Natural killer cell (primary cell): ENCODE measurements around the gene MAST4. TPM values are rescaled to one million over a fixed set of nuclear protein-coding genes. Genes with fewer than 3 reads are reported as not detected.

ENCODE experiments used
- ATAC-seq, 3 donors: fragments of 150-1000 bp in 2 of 3; fragments of 200-7000 bp in 1 of 3; cut with Tn5 transposase; 1 replicate in 1 of 3; 2 replicates in 2 of 3; pipeline ENCODE4 v1.10.0; 2021; ENCODE audit warnings: mild to moderate bottlenecking in 2 of 3, moderate library complexity in 2 of 3
- DNase-seq, 2 donors: peaks; one replicate each; pipeline versions ENCODE4 v3.0.0 to v3.0.0-alpha.2; 2013 to 2021; ENCODE audit warnings: mixed read lengths in 1 of 2
- H3K27ac ChIP-seq: one replicate; pipeline ENCODE4 v1.5.1; 2013; ENCODE audit warnings: mild to moderate bottlenecking, low read length
- H3K27me3 ChIP-seq: one replicate; pipeline ENCODE4 v1.6.1; 2013; ENCODE audit warnings: low read length; ENCODE audit not compliant: control insufficient read depth, insufficient read depth
- H3K36me3 ChIP-seq: one replicate; pipeline ENCODE4 v1.6.1; 2013; ENCODE audit warnings: low read length; ENCODE audit not compliant: control insufficient read depth, insufficient read depth
- H3K4me1 ChIP-seq: one replicate; pipeline ENCODE4 v1.6.1; 2013; ENCODE audit warnings: low read length; ENCODE audit not compliant: control insufficient read depth, insufficient read depth
- H3K4me3 ChIP-seq: one replicate; pipeline ENCODE4 v1.5.1; 2013; ENCODE audit warnings: low read length
- H3K9me3 ChIP-seq: one replicate; pipeline ENCODE4 v1.6.1; 2013; ENCODE audit warnings: low read length; ENCODE audit not compliant: control insufficient read depth, insufficient read depth
- H3K27ac Mint-ChIP-seq, 2 donors: one replicate each; pipeline ENCODE4 v1.8.0; 2022; ENCODE audit warnings: mild to moderate bottlenecking in 2 of 2, mixed read lengths in 2 of 2, moderate library complexity in 1 of 2
- H3K27me3 Mint-ChIP-seq, 2 donors: one replicate each; pipeline ENCODE4 v1.8.0; 2022; ENCODE audit warnings: low read depth in 2 of 2, mixed read lengths in 2 of 2
- H3K36me3 Mint-ChIP-seq: one replicate; pipeline ENCODE4 v1.8.0; 2022; ENCODE audit warnings: mixed read lengths
- H3K4me1 Mint-ChIP-seq, 2 donors: one replicate each; pipeline ENCODE4 v1.8.0; 2022; ENCODE audit warnings: mixed read lengths in 2 of 2
- H3K4me3 Mint-ChIP-seq: one replicate; pipeline ENCODE4 v1.8.0; 2022; ENCODE audit warnings: mild to moderate bottlenecking, moderate library complexity, mixed read lengths
- H3K9me3 Mint-ChIP-seq, 2 donors: one replicate each; pipeline ENCODE4 v1.8.0; 2022; ENCODE audit warnings: mixed read lengths in 2 of 2
- CTCF ChIP-seq: fragments of 200-600 bp; IDR thresholded peaks from one replicate; pipeline ENCODE4 v1.8.0; 2022; ENCODE audit warnings: antibody characterized with exemption
- WGBS: methylation state at CpG from one replicate; pipeline ENCODE4 v1.1.7; 2013; ENCODE audit warnings: missing lambda C conversion rate; ENCODE audit not compliant: insufficient coverage; 5-methylcytosine and 5-hydroxymethylcytosine counted together
- intact Hi-C: fragments of 100-400 bp; cut with micrococcal nuclease; formaldehyde crosslinking; loops from one replicate; pipeline ENCODE4 v1.14.2; 2022
- total RNA-seq, 4 donors: library from RNA; stranded (reverse); fragments of 120-200 nt in 1 of 4; gene quantifications; one replicate each; pipeline versions ENCODE4 v1.2.3 to v1.2.4, GENCODE V29; 2013 to 2022

MAST4 gene
- total RNA-seq, 3 donors from 2014 or later (not counting 1 experiment from before 2014, with no cell fraction given) = 6.5 to 14.1 (median 12.7) TPM

- Mint-ChIP-seq H3K36me3 (no peaks in the 10 kb centered on the region), H3K9me3 (no peaks in the 10 kb centered on the region), H3K4me3 (no peak overlapping the region), H3K27ac (no peak overlapping the region), H3K4me1 (no peaks in the 10 kb centered on the region), H3K27me3 (peaks cover 5 to 10% of the 10 kb centered on the region in 2 donors)
- Histone ChIP-seq H3K27ac (no peak overlapping the region), H3K4me1 (no peaks in the 10 kb centered on the region), H3K9me3 (no peaks in the 10 kb centered on the region), H3K36me3 (no peaks in the 10 kb centered on the region), H3K4me3 (no peak overlapping the region), H3K27me3 (no peaks in the 10 kb centered on the region)
- intact Hi-C loops = no loop called here
- WGBS = 96% methylated on average over 3 of the region's 3 CpGs
- DNase-seq = no peak
- no peak for TF ChIP-seq CTCF
- no peak for ATAC-seq
Measured at GRCh38 chr5:66777868-66778267, 181.7 kb downstream of the MAST4 start.

- H3K4me1 Mint-ChIP-seq = no peaks in the 10 kb centered on the region
- Histone ChIP-seq H3K9me3 (no peaks in the 10 kb centered on the region), H3K4me1 (no peaks in the 10 kb centered on the region), H3K4me3 (no peak overlapping the region), H3K27me3 (no peaks in the 10 kb centered on the region), H3K36me3 (no peaks in the 10 kb centered on the region), H3K27ac (no peak overlapping the region)
- peaks cover 5 to 10% of the 10 kb centered on the region in 2 donors for H3K27me3 Mint-ChIP-seq
- no peak overlapping the region for H3K4me3 Mint-ChIP-seq
- DNase-seq = no peak
- intact Hi-C loops = no loop called here
- no peak for ATAC-seq
- no peaks in the 10 kb centered on the region for H3K9me3 Mint-ChIP-seq
- H3K27ac Mint-ChIP-seq = no peak overlapping the region
- WGBS = 97% methylated on average over 4 of the region's 4 CpGs
- no peaks in the 10 kb centered on the region for H3K36me3 Mint-ChIP-seq
- TF ChIP-seq CTCF = no peak
Measured at GRCh38 chr5:66779528-66779927, 183.3 kb downstream of the MAST4 start.

- Mint-ChIP-seq H3K4me3 (no peak overlapping the region), H3K36me3 (no peaks in the 10 kb centered on the region), H3K4me1 (no peaks in the 10 kb centered on the region), H3K27ac (no peak overlapping the region), H3K9me3 (no peaks in the 10 kb centered on the region), H3K27me3 (peaks cover 5 to 14% of the 10 kb centered on the region in 2 donors)
- ATAC-seq (no peak), DNase-seq (no peak)
- intact Hi-C loops = no loop called here
- Histone ChIP-seq H3K27ac (no peak overlapping the region), H3K27me3 (no peaks in the 10 kb centered on the region), H3K9me3 (no peaks in the 10 kb centered on the region), H3K4me3 (no peak overlapping the region), H3K4me1 (no peaks in the 10 kb centered on the region), H3K36me3 (no peaks in the 10 kb centered on the region)
- 95% methylated on average over 16 of the region's 17 CpGs for WGBS
- TF ChIP-seq CTCF = no peak
Measured at GRCh38 chr5:66788556-66788955, 192.4 kb downstream of the MAST4 start.

GRCh38 chr5:66789434-66789833 is 193.2 kb downstream of the MAST4 start:
- Mint-ChIP-seq H3K36me3 (no peaks in the 10 kb centered on the region), H3K9me3 (no peaks in the 10 kb centered on the region), H3K27me3 (peaks cover 6 to 22% of the 10 kb centered on the region in 2 donors), H3K27ac (no peak overlapping the region), H3K4me3 (no peak overlapping the region), H3K4me1 (no peaks in the 10 kb centered on the region)
- intact Hi-C loops = no loop called here
- H3K27ac ChIP-seq = no peak overlapping the region
- no peaks in the 10 kb centered on the region for H3K9me3 ChIP-seq
- no peak for TF ChIP-seq CTCF
- H3K27me3 ChIP-seq = no peaks in the 10 kb centered on the region
- ATAC-seq = no peak
- DNase-seq = no peak
- no peaks in the 10 kb centered on the region for H3K4me1 ChIP-seq
- WGBS = 85% methylated on average over 3 of the region's 3 CpGs
- no peaks in the 10 kb centered on the region for H3K36me3 ChIP-seq
- H3K4me3 ChIP-seq = no peak overlapping the region
